ENCODE measurements around the gene POC1B. TPM values are rescaled to one million over a fixed set of nuclear protein-coding genes. Genes with fewer than 3 reads are reported as not detected.

Gene POC1B
- total and polyA plus RNA-seq, 4 donors = 5.0 to 28.2 (median 7.6) TPM

GRCh38 chr12:89472508-89472907, 53.3 kb downstream of the POC1B start:
- no peaks in the 10 kb centered on the region for H3K27me3 ChIP-seq (ENCODE audit: control insufficient read depth in 4 of 4, insufficient read depth in 4 of 4, low read length in 3 of 4)
- 88% methylated on average over 2 of the region's 2 CpGs for WGBS
- peaks cover 0 to 1% (median 0%) of the 10 kb centered on the region in 4 donors for H3K36me3 ChIP-seq (ENCODE audit: control insufficient read depth in 4 of 4, insufficient read depth in 3 of 4, low read depth in 1 of 4, low read length in 3 of 4)
- H3K4me1 ChIP-seq (ENCODE audit: control insufficient read depth in 4 of 4, insufficient read depth in 4 of 4, low read length in 3 of 4) = peaks cover 4 to 9% (median 6%) of the 10 kb centered on the region in 4 donors
- no peak overlapping the region for H3K9ac ChIP-seq (ENCODE audit: low read depth in 1 of 2, low read length in 2 of 2)
- no peak for DNase-seq (ENCODE audit: low spot score)
- TF ChIP-seq TAF1 (conservative IDR thresholded peaks at IDR 0.05) (no peak), JUND (IDR thresholded peaks at IDR 0.05) (no peak), GABPA (IDR thresholded peaks at IDR 0.05 in 1 of 2, conservative IDR thresholded peaks at IDR 0.05 in 1 of 2) (no peak), HNF4G (IDR thresholded peaks at IDR 0.05) (no peak), ZBTB33 (IDR thresholded peaks at IDR 0.05) (no peak), RXRA (IDR thresholded peaks at IDR 0.05) (no peak), SP1 (IDR thresholded peaks at IDR 0.05) (no peak), NR2F2 (IDR thresholded peaks at IDR 0.05) (no peak), CTCF (IDR thresholded peaks at IDR 0.05; ENCODE audit: low read depth, low read length, missing input control) (no peak)
- TF ChIP-seq, protein P1, sequence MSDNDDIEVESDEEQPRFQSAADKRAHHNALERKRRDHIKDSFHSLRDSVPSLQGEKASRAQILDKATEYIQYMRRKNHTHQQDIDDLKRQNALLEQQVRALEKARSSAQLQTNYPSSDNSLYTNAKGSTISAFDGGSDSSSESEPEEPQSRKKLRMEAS (IDR thresholded peaks at IDR 0.05) = no peak
- TF ChIP-seq, protein P2, sequence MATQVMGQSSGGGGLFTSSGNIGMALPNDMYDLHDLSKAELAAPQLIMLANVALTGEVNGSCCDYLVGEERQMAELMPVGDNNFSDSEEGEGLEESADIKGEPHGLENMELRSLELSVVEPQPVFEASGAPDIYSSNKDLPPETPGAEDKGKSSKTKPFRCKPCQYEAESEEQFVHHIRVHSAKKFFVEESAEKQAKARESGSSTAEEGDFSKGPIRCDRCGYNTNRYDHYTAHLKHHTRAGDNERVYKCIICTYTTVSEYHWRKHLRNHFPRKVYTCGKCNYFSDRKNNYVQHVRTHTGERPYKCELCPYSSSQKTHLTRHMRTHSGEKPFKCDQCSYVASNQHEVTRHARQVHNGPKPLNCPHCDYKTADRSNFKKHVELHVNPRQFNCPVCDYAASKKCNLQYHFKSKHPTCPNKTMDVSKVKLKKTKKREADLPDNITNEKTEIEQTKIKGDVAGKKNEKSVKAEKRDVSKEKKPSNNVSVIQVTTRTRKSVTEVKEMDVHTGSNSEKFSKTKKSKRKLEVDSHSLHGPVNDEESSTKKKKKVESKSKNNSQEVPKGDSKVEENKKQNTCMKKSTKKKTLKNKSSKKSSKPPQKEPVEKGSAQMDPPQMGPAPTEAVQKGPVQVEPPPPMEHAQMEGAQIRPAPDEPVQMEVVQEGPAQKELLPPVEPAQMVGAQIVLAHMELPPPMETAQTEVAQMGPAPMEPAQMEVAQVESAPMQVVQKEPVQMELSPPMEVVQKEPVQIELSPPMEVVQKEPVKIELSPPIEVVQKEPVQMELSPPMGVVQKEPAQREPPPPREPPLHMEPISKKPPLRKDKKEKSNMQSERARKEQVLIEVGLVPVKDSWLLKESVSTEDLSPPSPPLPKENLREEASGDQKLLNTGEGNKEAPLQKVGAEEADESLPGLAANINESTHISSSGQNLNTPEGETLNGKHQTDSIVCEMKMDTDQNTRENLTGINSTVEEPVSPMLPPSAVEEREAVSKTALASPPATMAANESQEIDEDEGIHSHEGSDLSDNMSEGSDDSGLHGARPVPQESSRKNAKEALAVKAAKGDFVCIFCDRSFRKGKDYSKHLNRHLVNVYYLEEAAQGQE (IDR thresholded peaks at IDR 0.05) = no peak
- H3K9me3 ChIP-seq (ENCODE audit: control insufficient read depth in 4 of 4, low read length in 3 of 4) = no peaks in the 10 kb centered on the region
- no peak overlapping the region for H3K4me3 ChIP-seq (ENCODE audit: low read depth in 1 of 3, low read length in 3 of 3)
- H3K27ac ChIP-seq (ENCODE audit: low read depth in 1 of 2, low read length in 2 of 2) = no peak overlapping the region

GRCh38 chr12:89470741-89471509, 54.9 kb downstream of the POC1B start:
- no peak overlapping the region for H3K27ac ChIP-seq (ENCODE audit: low read depth in 1 of 2, low read length in 2 of 2)
- H3K4me3 ChIP-seq (ENCODE audit: low read depth in 1 of 3, low read length in 3 of 3) = no peak overlapping the region
- H3K27me3 ChIP-seq (ENCODE audit: control insufficient read depth in 4 of 4, insufficient read depth in 4 of 4, low read length in 3 of 4) = no peaks in the 10 kb centered on the region
- WGBS = 61% methylated on average over 3 of the region's 3 CpGs
- H3K9ac ChIP-seq (ENCODE audit: low read depth in 1 of 2, low read length in 2 of 2) = peak overlapping the region in 1 of 2 donors; percentile 48
- peaks cover 0 to 1% (median 0%) of the 10 kb centered on the region in 4 donors for H3K36me3 ChIP-seq (ENCODE audit: control insufficient read depth in 4 of 4, insufficient read depth in 3 of 4, low read depth in 1 of 4, low read length in 3 of 4)
- peaks cover 0 to 3% (median 2%) of the 10 kb centered on the region in 4 donors for H3K4me1 ChIP-seq (ENCODE audit: control insufficient read depth in 4 of 4, insufficient read depth in 4 of 4, low read length in 3 of 4)
- TF ChIP-seq NR2F2 (IDR thresholded peaks at IDR 0.05) = no peak
- TF ChIP-seq FOXA1 (IDR thresholded peaks at IDR 0.05) = no peak
- TF ChIP-seq JUND (IDR thresholded peaks at IDR 0.05) = no peak
- peak; percentile 70 for TF ChIP-seq CTCF (IDR thresholded peaks at IDR 0.05; ENCODE audit: low read depth, low read length, missing input control)
- peak; percentile 89 to 93 for TF ChIP-seq RAD21 (IDR thresholded peaks at IDR 0.05)
- no peak for TF ChIP-seq RXRA (IDR thresholded peaks at IDR 0.05)
- peak in 1 of 2 donors; percentile 28 for TF ChIP-seq HNF4A (conservative IDR thresholded peaks at IDR 0.05)
- no peaks in the 10 kb centered on the region for H3K9me3 ChIP-seq (ENCODE audit: control insufficient read depth in 4 of 4, low read length in 3 of 4)
- no peak for DNase-seq (ENCODE audit: low spot score)
